SH-SY5Y (cell line): ENCODE data around the gene ADGRG4.
A peak's percentile ranks its signal among the peaks of the same experiment; 100 is the strongest.

ENCODE experiments used
- GATA2 ChIP-seq: IDR thresholded peaks from 2 replicates; pipeline ENCODE4 v1.6.1; 2011; ENCODE audit warnings: mild to moderate bottlenecking, low read depth, low read length
- GATA3 ChIP-seq: IDR thresholded peaks from 2 replicates; pipeline ENCODE4 v1.6.1; 2011; ENCODE audit warnings: low read depth, mild to moderate bottlenecking, low read length, moderate library complexity

DNA sequence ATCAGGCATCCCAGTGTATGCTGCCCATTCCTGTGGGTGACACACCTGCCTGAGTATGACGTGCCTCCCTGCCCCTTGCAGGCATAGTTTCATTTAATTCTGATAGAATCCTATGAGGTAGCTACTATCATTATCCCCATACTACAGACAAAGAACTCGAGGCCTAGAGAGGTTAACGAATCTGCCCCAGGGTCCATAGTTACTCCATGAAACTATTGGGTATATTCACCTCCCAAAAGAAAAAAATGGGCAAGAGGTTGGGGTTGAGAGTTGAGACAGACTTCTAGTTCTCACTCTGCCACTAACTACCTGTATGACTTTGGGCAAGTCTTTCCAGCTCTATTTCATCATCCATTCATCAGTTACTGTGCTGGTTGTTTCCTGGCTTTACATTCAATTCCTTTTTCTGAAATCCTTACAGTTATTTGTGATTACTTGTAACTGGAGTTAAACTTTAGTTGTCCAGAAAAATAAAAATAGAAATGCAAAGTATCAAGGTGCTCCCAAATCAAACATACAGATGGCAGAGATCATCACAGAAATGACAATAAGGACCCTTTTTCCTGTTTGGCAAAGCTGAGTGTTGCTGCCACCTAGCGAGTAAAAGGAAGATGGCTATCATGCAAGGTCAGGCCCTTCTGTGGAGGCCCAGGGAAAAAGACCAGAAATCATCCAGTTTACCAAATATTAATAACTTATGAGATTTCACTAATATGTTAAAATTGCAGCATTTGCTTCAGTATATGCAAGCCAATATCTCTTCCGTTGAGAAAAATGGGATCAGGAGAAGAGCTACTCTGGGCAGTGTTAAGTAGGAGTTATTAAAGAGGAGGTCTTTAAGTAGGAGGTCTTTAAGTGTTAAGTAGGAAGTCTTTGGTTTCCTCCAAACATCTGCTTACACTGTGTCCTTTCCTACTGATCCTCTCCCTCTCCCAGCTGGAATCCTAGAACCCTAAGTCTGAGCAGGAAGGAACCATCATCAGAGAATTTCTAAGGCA lies 32.4 kb upstream of the ADGRG4 start:
- TF ChIP-seq GATA2 = peak; percentile 41; the same call in 1 of the 2 replicates
- TF ChIP-seq GATA3 = no peak
